ENCODE measurements around the gene ITGB8. TPM values are rescaled to one million over a fixed set of nuclear protein-coding genes. Genes with fewer than 3 reads are reported as not detected.
A peak's percentile ranks its signal among the peaks of the same experiment; 100 is the strongest.

The ITGB8 gene
- total RNA-seq, 1 experiment from 2014 or later: 2.4 TPM

- H3K9ac ChIP-seq (ENCODE audit: low read length): peak overlapping the region; percentile 70
- ChIA-PET RAD21 (ENCODE audit: low non-redundant PET in 1 of 2, low total read pairs in 2 of 2, uncharacterized antibody in 2 of 2, unreplicated experiment in 2 of 2) (no interaction called here), CTCF (interaction anchor here (2.2 kb wide), 1 partner anchor 270 kb away, joined by 8 read pairs; no protein-coding TSS in a partner anchor)
These were observed 2.0 kb upstream of the ITGB8 start for GRCh38 chr7:20328692-20329091.

More at GRCh38 chr7:20328692-20329091, 2.0 kb upstream of the ITGB8 start:
- POLR2A ChIA-PET: no interaction called here
- Histone ChIP-seq H2AFZ (ENCODE audit: low read depth, low read length, poor library complexity, severe bottlenecking) (peak overlapping the region; percentile 73), H3K36me3 (ENCODE audit: control insufficient read depth in 1 of 2, insufficient read depth in 2 of 2, low read length in 2 of 2) (no peaks in the 10 kb centered on the region), H3K4me2 (ENCODE audit: low read length) (peak overlapping the region; percentile 95), H3K4me3 (replicated peaks in 1 of 2; ENCODE audit: low read depth in 1 of 2, low read length in 2 of 2) (peak overlapping the region; percentile 66 to 81; a peak in 2 of 4 replicates), H3K4me1 (ENCODE audit: control insufficient read depth in 1 of 2, insufficient read depth in 2 of 2, low read length in 2 of 2) (peaks cover 3 to 18% of the 10 kb centered on the region in 2 experiments; a peak in 3 of 4 replicates), H4K20me1 (ENCODE audit: insufficient read depth) (no peaks in the 10 kb centered on the region), H3K27ac (ENCODE audit: low read depth, low read length) (no peak overlapping the region), H3K9me3 (ENCODE audit: control insufficient read depth in 1 of 2, insufficient read depth in 1 of 2, low read depth in 1 of 2, low read length in 2 of 2) (no peaks in the 10 kb centered on the region), H3K27me3 (ENCODE audit: insufficient read depth, low read length) (no peaks in the 10 kb centered on the region), H3K79me2 (ENCODE audit: insufficient read depth, low read length) (no peaks in the 10 kb centered on the region), H3K9me2 (ENCODE audit: insufficient read depth) (no peaks in the 10 kb centered on the region)
- BruUV-seq (replicated peaks): no TSS peak
- intact Hi-C loops (cut with micrococcal nuclease): loop anchor here (5.0 kb wide), 1 partner anchor 131 kb away; no protein-coding TSS in a partner anchor
- DNase-seq (ENCODE audit: low read depth, low spot score) (no peak), ATAC-seq (no peak)
- TF ChIP-seq EZH2 (IDR thresholded peaks at IDR 0.05) (no peak), MAX (IDR thresholded peaks at IDR 0.05) (no peak), ZFX (IDR thresholded peaks at IDR 0.05) (no peak), SRF (IDR thresholded peaks at IDR 0.05; ENCODE audit: low read depth) (no peak), SP1 (IDR thresholded peaks at IDR 0.05; ENCODE audit: low read depth) (no peak), ZNF274 (IDR thresholded peaks at IDR 0.05; ENCODE audit: low read depth, low read length) (no peak), RAD21 (IDR thresholded peaks at IDR 0.05; ENCODE audit: low read depth) (no peak), ZBTB33 (IDR thresholded peaks at IDR 0.05; ENCODE audit: extremely low read depth, insufficient replicate concordance, low read length) (no peak), JUND (IDR thresholded peaks at IDR 0.05) (no peak), CEBPB (IDR thresholded peaks at IDR 0.05; ENCODE audit: low read depth) (no peak), POLR2AphosphoS5 (IDR thresholded peaks at IDR 0.05; ENCODE audit: low read depth, low read length) (no peak), YY1 (IDR thresholded peaks at IDR 0.05; ENCODE audit: extremely low read depth, insufficient replicate concordance, low read depth, low read length) (no peak), TCF7L2 (IDR thresholded peaks at IDR 0.05; ENCODE audit: borderline replicate concordance, extremely low read depth, insufficient read depth, insufficient read length) (no peak), POLR2A (IDR thresholded peaks at IDR 0.05; ENCODE audit: borderline replicate concordance, extremely low read depth, insufficient read depth, insufficient read length) (no peak), CBX3 (IDR thresholded peaks at IDR 0.05; ENCODE audit: low read depth) (no peak), EZH2phosphoT487 (IDR thresholded peaks at IDR 0.05; ENCODE audit: borderline replicate concordance) (no peak), FOSL1 (IDR thresholded peaks at IDR 0.05; ENCODE audit: low read depth) (no peak)
- TF ChIP-seq, protein P1, sequence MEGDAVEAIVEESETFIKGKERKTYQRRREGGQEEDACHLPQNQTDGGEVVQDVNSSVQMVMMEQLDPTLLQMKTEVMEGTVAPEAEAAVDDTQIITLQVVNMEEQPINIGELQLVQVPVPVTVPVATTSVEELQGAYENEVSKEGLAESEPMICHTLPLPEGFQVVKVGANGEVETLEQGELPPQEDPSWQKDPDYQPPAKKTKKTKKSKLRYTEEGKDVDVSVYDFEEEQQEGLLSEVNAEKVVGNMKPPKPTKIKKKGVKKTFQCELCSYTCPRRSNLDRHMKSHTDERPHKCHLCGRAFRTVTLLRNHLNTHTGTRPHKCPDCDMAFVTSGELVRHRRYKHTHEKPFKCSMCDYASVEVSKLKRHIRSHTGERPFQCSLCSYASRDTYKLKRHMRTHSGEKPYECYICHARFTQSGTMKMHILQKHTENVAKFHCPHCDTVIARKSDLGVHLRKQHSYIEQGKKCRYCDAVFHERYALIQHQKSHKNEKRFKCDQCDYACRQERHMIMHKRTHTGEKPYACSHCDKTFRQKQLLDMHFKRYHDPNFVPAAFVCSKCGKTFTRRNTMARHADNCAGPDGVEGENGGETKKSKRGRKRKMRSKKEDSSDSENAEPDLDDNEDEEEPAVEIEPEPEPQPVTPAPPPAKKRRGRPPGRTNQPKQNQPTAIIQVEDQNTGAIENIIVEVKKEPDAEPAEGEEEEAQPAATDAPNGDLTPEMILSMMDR (IDR thresholded peaks at IDR 0.05 in 2 of 3, conservative IDR thresholded peaks at IDR 0.05 in 1 of 3; ENCODE audit: borderline replicate concordance in 1 of 3, insufficient read depth in 1 of 3, low read depth in 2 of 3, low read length in 2 of 3): no peak
- TF ChIP-seq, protein P2, sequence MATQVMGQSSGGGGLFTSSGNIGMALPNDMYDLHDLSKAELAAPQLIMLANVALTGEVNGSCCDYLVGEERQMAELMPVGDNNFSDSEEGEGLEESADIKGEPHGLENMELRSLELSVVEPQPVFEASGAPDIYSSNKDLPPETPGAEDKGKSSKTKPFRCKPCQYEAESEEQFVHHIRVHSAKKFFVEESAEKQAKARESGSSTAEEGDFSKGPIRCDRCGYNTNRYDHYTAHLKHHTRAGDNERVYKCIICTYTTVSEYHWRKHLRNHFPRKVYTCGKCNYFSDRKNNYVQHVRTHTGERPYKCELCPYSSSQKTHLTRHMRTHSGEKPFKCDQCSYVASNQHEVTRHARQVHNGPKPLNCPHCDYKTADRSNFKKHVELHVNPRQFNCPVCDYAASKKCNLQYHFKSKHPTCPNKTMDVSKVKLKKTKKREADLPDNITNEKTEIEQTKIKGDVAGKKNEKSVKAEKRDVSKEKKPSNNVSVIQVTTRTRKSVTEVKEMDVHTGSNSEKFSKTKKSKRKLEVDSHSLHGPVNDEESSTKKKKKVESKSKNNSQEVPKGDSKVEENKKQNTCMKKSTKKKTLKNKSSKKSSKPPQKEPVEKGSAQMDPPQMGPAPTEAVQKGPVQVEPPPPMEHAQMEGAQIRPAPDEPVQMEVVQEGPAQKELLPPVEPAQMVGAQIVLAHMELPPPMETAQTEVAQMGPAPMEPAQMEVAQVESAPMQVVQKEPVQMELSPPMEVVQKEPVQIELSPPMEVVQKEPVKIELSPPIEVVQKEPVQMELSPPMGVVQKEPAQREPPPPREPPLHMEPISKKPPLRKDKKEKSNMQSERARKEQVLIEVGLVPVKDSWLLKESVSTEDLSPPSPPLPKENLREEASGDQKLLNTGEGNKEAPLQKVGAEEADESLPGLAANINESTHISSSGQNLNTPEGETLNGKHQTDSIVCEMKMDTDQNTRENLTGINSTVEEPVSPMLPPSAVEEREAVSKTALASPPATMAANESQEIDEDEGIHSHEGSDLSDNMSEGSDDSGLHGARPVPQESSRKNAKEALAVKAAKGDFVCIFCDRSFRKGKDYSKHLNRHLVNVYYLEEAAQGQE (IDR thresholded peaks at IDR 0.05; ENCODE audit: low read depth): no peak
